ENCODE measurements around the gene TCF3. TPM values are rescaled to one million over a fixed set of nuclear protein-coding genes. Genes with fewer than 3 reads are reported as not detected.
A peak's percentile ranks its signal among the peaks of the same experiment; 100 is the strongest.

TCF3 gene
- total RNA-seq, 4 donors from 2014 or later: 21.2 to 62.0 (median 39.6) TPM

GRCh38 chr19:1650650-1651567 is 1.5 kb downstream of the TCF3 start:
- H3K4me1 ChIP-seq: peaks cover 0 to 28% (median 14%) of the 10 kb centered on the region in 3 donors
- no peaks in the 10 kb centered on the region for H3K27me3 ChIP-seq
- 1 to 6% methylated on average over 13 to 20 of the region's 36 CpGs for WGBS, 2 donors (ENCODE audit: low coverage in 1 of 2)
- peak overlapping the region in 3 of 4 donors; percentile 79 to 99 (median 80) for H3K27ac ChIP-seq
- ATAC-seq: no peak
- peaks cover 0 to 37% of the 10 kb centered on the region in 2 donors for H3K36me3 ChIP-seq
- no peak for TF ChIP-seq CTCF (IDR thresholded peaks at IDR 0.05)
- TF ChIP-seq POLR2A (IDR thresholded peaks at IDR 0.05): no peak
- peak overlapping the region; percentile 92 to 95 for H3K4me3 ChIP-seq
- no peaks in the 10 kb centered on the region for H3K9me3 ChIP-seq

GRCh38 chr19:1649706-1650649 is 2.4 kb downstream of the TCF3 start:
- 100% methylated on average over 1 of the region's 20 CpGs; no CpG with 5 or more reads in 1 of the 2 donors for WGBS, 2 donors (ENCODE audit: low coverage in 1 of 2)
- H3K4me1 ChIP-seq: peaks cover 0 to 28% (median 14%) of the 10 kb centered on the region in 3 donors
- no peaks in the 10 kb centered on the region for H3K27me3 ChIP-seq
- no peak for ATAC-seq
- TF ChIP-seq POLR2AphosphoS5 (IDR thresholded peaks at IDR 0.05) (no peak), POLR2A (IDR thresholded peaks at IDR 0.05) (no peak), CTCF (IDR thresholded peaks at IDR 0.05) (no peak), EP300 (IDR thresholded peaks at IDR 0.05) (no peak)
- H3K4me3 ChIP-seq: peak overlapping the region in 1 of 2 donors; percentile 95
- peaks cover 0 to 46% of the 10 kb centered on the region in 2 donors for H3K36me3 ChIP-seq
- H3K27ac ChIP-seq: peak overlapping the region in 2 of 4 donors; percentile 25 to 80
- no peaks in the 10 kb centered on the region for H3K9me3 ChIP-seq

- Histone ChIP-seq H3K27ac (no peak overlapping the region), H3K36me3 (peaks cover 0 to 56% of the 10 kb centered on the region in 2 donors), H3K9me3 (no peaks in the 10 kb centered on the region), H3K4me1 (peaks cover 0 to 28% (median 14%) of the 10 kb centered on the region in 3 donors), H3K4me3 (no peak overlapping the region), H3K27me3 (no peaks in the 10 kb centered on the region)
- ATAC-seq: no peak
- 86 to 87% methylated on average over 3 to 16 of the region's 23 CpGs for WGBS, 2 donors (ENCODE audit: low coverage in 1 of 2)
- TF ChIP-seq POLR2A (IDR thresholded peaks at IDR 0.05) (no peak), EP300 (IDR thresholded peaks at IDR 0.05) (no peak), POLR2AphosphoS5 (IDR thresholded peaks at IDR 0.05) (no peak), CTCF (IDR thresholded peaks at IDR 0.05) (no peak)
Observed at GRCh38 chr19:1648920-1649541, 3.4 kb downstream of the TCF3 start.

GRCh38 chr19:1648459-1648849 is 4.0 kb downstream of the TCF3 start:
- no peak overlapping the region for H3K27ac ChIP-seq
- no peak overlapping the region for H3K4me3 ChIP-seq
- H3K4me1 ChIP-seq: peaks cover 0 to 26% (median 14%) of the 10 kb centered on the region in 3 donors
- peaks cover 0 to 62% of the 10 kb centered on the region in 2 donors for H3K36me3 ChIP-seq
- no peak for ATAC-seq
- H3K9me3 ChIP-seq: no peaks in the 10 kb centered on the region
- 50% methylated on average over 2 of the region's 10 CpGs; no CpG with 5 or more reads in 1 of the 2 donors for WGBS, 2 donors (ENCODE audit: low coverage in 1 of 2)
- no peaks in the 10 kb centered on the region for H3K27me3 ChIP-seq
- no peak for TF ChIP-seq CTCF (IDR thresholded peaks at IDR 0.05)
